ENCODE data around the gene BTRC.
"Not testable (repeated sequence)": the region's sequence is repeated elsewhere in the genome, so short reads cannot be mapped to it uniquely, and the experiment has no call there.

Gene BTRC

GRCh38 chr10:101358706-101359300 lies 4.8 kb downstream of the BTRC start:
- Mint-ChIP-seq H3K4me1 (peaks cover 20% of the 10 kb centered on the region), H3K27ac (no peak overlapping the region), H3K9me3 (no peaks in the 10 kb centered on the region), H3K36me3 (peaks cover 9% of the 10 kb centered on the region), H3K4me3 (no peak overlapping the region), H3K27me3 (peaks cover 1% of the 10 kb centered on the region)
- CTCF ChIA-PET, result no interaction called here
- DNase-seq, result no peak

- H3K27ac Mint-ChIP-seq, H3K36me3 Mint-ChIP-seq, H3K4me3 Mint-ChIP-seq, H3K9me3 Mint-ChIP-seq, DNase-seq, H3K27me3 Mint-ChIP-seq, H3K4me1 Mint-ChIP-seq, CTCF ChIA-PET: not testable (repeated sequence)
Measured at GRCh38 chr10:101360090-101360489, 6.1 kb downstream of the BTRC start.

- not testable (repeated sequence) for H3K9me3 Mint-ChIP-seq, DNase-seq, H3K36me3 Mint-ChIP-seq, H3K27me3 Mint-ChIP-seq, H3K4me3 Mint-ChIP-seq, H3K4me1 Mint-ChIP-seq, H3K27ac Mint-ChIP-seq
- CTCF ChIA-PET, result interaction anchor here (0.6 kb wide), 1 partner anchor 1401 kb away, joined by 3 read pairs; no protein-coding TSS in a partner anchor
Measured at GRCh38 chr10:101360841-101361240, 6.9 kb downstream of the BTRC start.

- DNase-seq, result no peak
- Mint-ChIP-seq H3K27me3 (no peaks in the 10 kb centered on the region), H3K4me3 (no peak overlapping the region), H3K36me3 (peaks cover 2% of the 10 kb centered on the region), H3K27ac (no peak overlapping the region), H3K9me3 (no peaks in the 10 kb centered on the region), H3K4me1 (peaks cover 6% of the 10 kb centered on the region)
- CTCF ChIA-PET, result no interaction called here
Measured at GRCh38 chr10:101363850-101364400, 10.0 kb downstream of the BTRC start.

GRCh38 chr10:101364721-101365120 lies 10.8 kb downstream of the BTRC start:
- no peaks in the 10 kb centered on the region for H3K9me3 Mint-ChIP-seq
- CTCF ChIA-PET, result no interaction called here
- H3K4me3 Mint-ChIP-seq, result no peak overlapping the region
- peaks cover 5% of the 10 kb centered on the region for H3K36me3 Mint-ChIP-seq
- no peaks in the 10 kb centered on the region for H3K27me3 Mint-ChIP-seq
- peaks cover 6% of the 10 kb centered on the region for H3K4me1 Mint-ChIP-seq
- DNase-seq, result no peak
- no peak overlapping the region for H3K27ac Mint-ChIP-seq

GRCh38 chr10:101367569-101368453 lies 13.8 kb downstream of the BTRC start:
- no peak overlapping the region for H3K27ac Mint-ChIP-seq
- no peaks in the 10 kb centered on the region for H3K9me3 Mint-ChIP-seq
- peaks cover 6% of the 10 kb centered on the region for H3K4me1 Mint-ChIP-seq
- no peak for DNase-seq
- H3K27me3 Mint-ChIP-seq, result no peaks in the 10 kb centered on the region
- CTCF ChIA-PET, result interaction anchor here (1.0 kb wide), 1 partner anchor 60 kb away, joined by 3 read pairs; no protein-coding TSS in a partner anchor
- no peak overlapping the region for H3K4me3 Mint-ChIP-seq
- peaks cover 6% of the 10 kb centered on the region for H3K36me3 Mint-ChIP-seq

GRCh38 chr10:101373063-101373462 lies 19.1 kb downstream of the BTRC start:
- H3K36me3 Mint-ChIP-seq, result peaks cover 5% of the 10 kb centered on the region
- H3K27ac Mint-ChIP-seq, result no peak overlapping the region
- CTCF ChIA-PET, result no interaction called here
- no peak overlapping the region for H3K4me3 Mint-ChIP-seq
- DNase-seq, result no peak
- peaks cover 1% of the 10 kb centered on the region for H3K4me1 Mint-ChIP-seq
- H3K27me3 Mint-ChIP-seq, result no peaks in the 10 kb centered on the region
- H3K9me3 Mint-ChIP-seq, result no peaks in the 10 kb centered on the region

GRCh38 chr10:101373993-101374392 lies 20.0 kb downstream of the BTRC start:
- not testable (repeated sequence) for H3K4me1 Mint-ChIP-seq, H3K27ac Mint-ChIP-seq, H3K36me3 Mint-ChIP-seq, DNase-seq, H3K4me3 Mint-ChIP-seq, H3K27me3 Mint-ChIP-seq, H3K9me3 Mint-ChIP-seq
- CTCF ChIA-PET, result interaction anchor here (0.6 kb wide), 2 partner anchors 93 to 194 kb away, joined by 3 to 4 read pairs; no protein-coding TSS in a partner anchor

- Mint-ChIP-seq H3K36me3 (peaks cover 1% of the 10 kb centered on the region), H3K9me3 (no peaks in the 10 kb centered on the region), H3K4me1 (no peaks in the 10 kb centered on the region), H3K27me3 (no peaks in the 10 kb centered on the region), H3K27ac (no peak overlapping the region), H3K4me3 (no peak overlapping the region)
- CTCF ChIA-PET, result no interaction called here
- DNase-seq, result no peak
Measured at GRCh38 chr10:101375076-101375475, 21.1 kb downstream of the BTRC start.

- H3K27me3 Mint-ChIP-seq, result no peaks in the 10 kb centered on the region
- CTCF ChIA-PET, result no interaction called here
- H3K9me3 Mint-ChIP-seq, result no peaks in the 10 kb centered on the region
- no peak overlapping the region for H3K27ac Mint-ChIP-seq
- no peak for DNase-seq
- H3K36me3 Mint-ChIP-seq, result no peaks in the 10 kb centered on the region
- peaks cover 2% of the 10 kb centered on the region for H3K4me1 Mint-ChIP-seq
- H3K4me3 Mint-ChIP-seq, result no peak overlapping the region
Measured at GRCh38 chr10:101379663-101380352, 25.8 kb downstream of the BTRC start.

- no peak overlapping the region for H3K27ac Mint-ChIP-seq
- CTCF ChIA-PET, result no interaction called here
- H3K36me3 Mint-ChIP-seq, result no peaks in the 10 kb centered on the region
- peaks cover 2% of the 10 kb centered on the region for H3K4me1 Mint-ChIP-seq
- H3K9me3 Mint-ChIP-seq, result no peaks in the 10 kb centered on the region
- H3K4me3 Mint-ChIP-seq, result no peak overlapping the region
- no peak for DNase-seq
- no peaks in the 10 kb centered on the region for H3K27me3 Mint-ChIP-seq
Measured at GRCh38 chr10:101380353-101381017, 26.5 kb downstream of the BTRC start.

GRCh38 chr10:101385866-101386658 lies 32.1 kb downstream of the BTRC start:
- H3K4me3 Mint-ChIP-seq, result no peak overlapping the region
- no peak for DNase-seq
- H3K27me3 Mint-ChIP-seq, result no peaks in the 10 kb centered on the region
- H3K36me3 Mint-ChIP-seq, result no peaks in the 10 kb centered on the region
- no peak overlapping the region for H3K27ac Mint-ChIP-seq
- CTCF ChIA-PET, result no interaction called here
- H3K9me3 Mint-ChIP-seq, result no peaks in the 10 kb centered on the region
- H3K4me1 Mint-ChIP-seq, result no peaks in the 10 kb centered on the region

GRCh38 chr10:101386659-101387259 lies 32.8 kb downstream of the BTRC start:
- no peak overlapping the region for H3K27ac Mint-ChIP-seq
- no peaks in the 10 kb centered on the region for H3K36me3 Mint-ChIP-seq
- H3K4me1 Mint-ChIP-seq, result no peaks in the 10 kb centered on the region
- no peak for DNase-seq
- H3K9me3 Mint-ChIP-seq, result no peaks in the 10 kb centered on the region
- CTCF ChIA-PET, result interaction anchor here (0.5 kb wide), 1 partner anchor 125 kb away, joined by 3 read pairs; no protein-coding TSS in a partner anchor
- no peak overlapping the region for H3K4me3 Mint-ChIP-seq
- no peaks in the 10 kb centered on the region for H3K27me3 Mint-ChIP-seq

All from activated naive CD4-positive, alpha-beta T cell treated with anti-CD3 and anti-CD28 coated beads, Interleukin-2, amount 10 ng/mL, durations not matched to agents 7 days and 5 days (primary cell).